AG08395 (cell line): ENCODE measurements around the gene PTGES.
A peak's percentile ranks its signal among the peaks of the same experiment; 100 is the strongest.

Experiments used
- DNase-seq: peaks from one replicate; pipeline ENCODE4 v3.0.0; 2012; ENCODE audit warnings: mixed read lengths, low spot score

The PTGES gene

DNA sequence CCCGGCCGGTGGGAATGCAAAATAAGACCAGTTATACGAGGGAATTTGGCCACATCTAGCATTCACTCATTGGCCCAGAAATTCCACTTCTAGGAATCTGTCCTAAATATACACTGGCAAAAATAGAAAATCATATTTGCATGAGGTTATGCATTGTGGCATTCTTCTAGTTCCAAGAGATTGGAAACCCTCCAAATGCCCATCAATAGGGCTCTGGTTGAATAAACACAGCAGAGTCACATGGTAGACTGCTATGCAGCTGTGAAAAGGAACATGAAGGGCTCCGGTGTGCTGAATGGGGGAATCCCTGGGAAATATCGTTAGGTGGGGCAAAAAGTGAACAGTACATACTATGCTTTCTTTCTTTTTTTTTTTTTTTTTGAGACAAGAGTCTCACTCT is 36.8 kb downstream of the PTGES start:
- DNase-seq = peak; percentile 21

DNA sequence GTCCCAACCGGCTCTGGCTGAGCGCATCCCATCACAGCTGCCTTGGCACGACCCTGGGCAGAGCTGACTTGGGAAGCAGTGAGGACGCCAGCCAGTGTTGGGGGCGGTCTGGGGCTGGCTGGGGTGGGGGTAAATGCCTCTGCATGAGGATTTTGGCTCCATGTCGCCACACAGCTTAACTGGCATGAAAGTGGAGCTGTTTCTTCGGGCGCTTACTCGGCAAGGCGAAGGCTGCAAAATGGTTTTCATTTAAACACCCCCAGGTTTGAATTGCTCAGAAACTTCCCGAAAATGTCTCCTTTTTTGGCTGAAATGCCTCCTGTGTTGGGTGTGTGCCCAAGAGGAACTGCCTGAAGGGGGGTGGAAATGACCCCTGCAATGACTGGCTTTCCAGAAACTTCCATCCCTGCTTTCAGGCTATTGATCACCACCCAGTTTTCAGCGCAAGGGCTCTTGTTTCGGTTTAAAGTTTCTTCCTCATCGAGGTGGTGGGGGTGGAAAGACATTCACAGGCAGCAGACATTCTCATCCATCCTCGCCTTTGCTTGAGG is 38.3 kb downstream of the PTGES start:
- DNase-seq = peak; percentile 32

- DNase-seq = no peak
These were observed 39.5 kb downstream of the PTGES start for GRCh38 chr9:129713402-129713679.

GRCh38 chr9:129712634-129713401 is 40.0 kb downstream of the PTGES start:
- peak; percentile 80 for DNase-seq

GRCh38 chr9:129710169-129710453 is 42.7 kb downstream of the PTGES start:
- no peak for DNase-seq

DNA sequence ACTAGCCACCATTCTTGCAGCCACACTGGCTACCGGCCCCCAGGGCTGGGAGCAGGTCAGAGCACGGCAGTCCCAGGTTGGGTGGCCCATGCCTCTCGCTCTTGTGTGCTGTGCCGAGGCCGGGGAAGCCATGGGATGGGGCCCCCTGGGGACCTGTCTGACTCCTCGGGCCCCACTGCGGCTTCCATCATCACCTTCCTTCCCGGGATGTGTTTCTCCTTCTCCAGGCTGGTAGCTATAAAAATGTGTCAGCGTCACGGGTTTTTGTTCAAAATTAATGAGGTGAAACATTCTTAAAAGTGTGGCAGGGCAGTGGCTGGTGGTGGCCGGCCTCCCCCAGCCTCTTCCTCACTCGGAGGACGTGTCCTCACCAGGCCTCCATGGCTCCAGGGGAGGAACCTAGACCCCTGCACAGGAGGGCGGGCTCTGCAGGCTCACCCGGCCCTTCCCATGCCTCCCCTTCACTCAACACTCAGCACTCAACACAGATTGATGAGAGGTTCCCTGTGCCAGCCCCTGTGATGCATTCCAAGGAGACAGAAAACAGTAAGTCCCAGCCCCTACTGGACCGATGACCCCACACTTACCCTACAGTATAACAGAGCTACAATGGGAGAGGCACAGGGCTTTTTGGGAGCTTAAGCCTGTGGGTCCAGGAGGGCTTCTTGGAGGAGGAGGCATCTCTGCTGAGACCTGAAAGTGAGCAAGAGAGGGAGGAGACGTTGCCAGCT is 43.2 kb downstream of the PTGES start:
- DNase-seq = no peak

DNA sequence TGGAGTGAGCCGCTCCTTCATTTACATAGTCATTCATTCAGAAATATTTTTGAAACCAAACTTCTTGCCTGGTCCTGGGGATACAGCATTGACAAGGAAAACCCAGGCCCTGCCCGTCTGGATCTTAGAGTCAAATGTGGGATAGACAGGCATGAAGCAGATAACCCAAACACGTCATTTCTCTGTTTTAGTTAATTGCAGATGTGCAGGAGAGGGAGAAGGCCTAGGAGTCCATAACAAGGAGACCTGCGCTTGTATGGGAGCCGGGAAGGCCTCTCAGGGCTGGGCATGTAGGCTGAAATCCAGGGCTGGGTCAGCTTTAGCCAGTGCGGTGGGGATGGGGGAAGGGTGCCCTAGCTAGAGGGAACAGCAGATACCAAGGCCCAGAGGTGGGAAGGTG is 44.0 kb downstream of the PTGES start:
- peak; percentile 44 for DNase-seq

GRCh38 chr9:129704807-129705206 is 48.0 kb downstream of the PTGES start:
- no peak for DNase-seq

- DNase-seq = peak; percentile 83
These were observed 49.0 kb downstream of the PTGES start for GRCh38 chr9:129703667-129704355.

GRCh38 chr9:129702589-129703520 is 50.0 kb downstream of the PTGES start:
- DNase-seq = peak; percentile 89

GRCh38 chr9:129701549-129701948 is 51.3 kb downstream of the PTGES start:
- DNase-seq = no peak

GRCh38 chr9:129701054-129701453 is 51.8 kb downstream of the PTGES start:
- no peak for DNase-seq

- peak; percentile 78 for DNase-seq
These were observed 54.5 kb downstream of the PTGES start for GRCh38 chr9:129698254-129698757.

DNA sequence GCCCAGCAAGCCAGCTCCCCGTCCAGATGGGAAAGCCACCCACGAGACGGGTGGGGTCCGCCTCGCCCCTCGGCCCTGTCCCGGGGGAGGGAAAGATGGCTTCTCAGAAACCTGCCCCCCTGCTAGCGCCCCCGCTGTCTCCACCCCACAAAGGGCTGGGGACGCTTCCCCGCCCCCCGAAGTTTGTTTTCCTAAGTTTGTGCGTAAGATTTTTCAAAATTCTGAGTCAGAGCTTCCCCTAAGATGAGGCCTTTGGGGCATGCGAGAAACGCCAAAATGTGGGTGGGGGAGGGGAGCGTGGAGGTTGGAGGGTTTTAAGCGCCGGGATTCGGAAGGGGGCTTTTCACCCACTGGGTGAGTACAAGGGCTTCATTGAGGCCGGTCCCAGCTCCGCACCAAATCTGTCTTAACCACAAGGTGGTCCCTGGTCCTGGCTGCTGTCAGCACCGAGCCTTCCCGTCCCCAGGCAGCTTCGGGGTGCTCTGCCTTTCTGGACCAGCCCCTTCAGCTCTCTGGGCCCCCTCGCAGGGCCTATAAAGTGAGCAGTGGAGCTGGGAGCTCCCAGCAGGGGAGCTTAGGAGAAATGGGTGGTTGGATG is 55.1 kb downstream of the PTGES start:
- DNase-seq = peak; percentile 82

GRCh38 chr9:129696944-129697655 is 55.7 kb downstream of the PTGES start:
- peak; percentile 87 for DNase-seq

DNA sequence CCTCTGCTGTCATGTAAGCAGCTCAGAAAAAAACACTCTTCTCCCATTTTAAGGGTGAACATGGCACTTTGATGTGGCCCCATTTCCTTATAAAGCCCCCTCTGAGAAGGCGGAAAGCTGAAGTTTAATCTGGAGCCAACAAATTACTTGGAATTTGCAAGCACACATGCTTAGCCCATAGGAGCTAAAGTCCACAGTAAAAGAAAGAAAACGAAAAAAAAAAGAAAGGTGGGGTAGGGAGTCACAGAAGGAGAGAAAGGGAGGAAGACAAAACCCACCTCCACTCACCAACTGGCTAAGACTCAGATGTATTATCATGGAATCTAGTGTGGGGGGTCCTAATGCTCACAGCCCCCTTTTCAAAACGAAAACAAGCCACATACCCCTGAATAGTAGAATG is 57.0 kb downstream of the PTGES start:
- no peak for DNase-seq

GRCh38 chr9:129694243-129694646 is 58.6 kb downstream of the PTGES start:
- no peak for DNase-seq

DNA sequence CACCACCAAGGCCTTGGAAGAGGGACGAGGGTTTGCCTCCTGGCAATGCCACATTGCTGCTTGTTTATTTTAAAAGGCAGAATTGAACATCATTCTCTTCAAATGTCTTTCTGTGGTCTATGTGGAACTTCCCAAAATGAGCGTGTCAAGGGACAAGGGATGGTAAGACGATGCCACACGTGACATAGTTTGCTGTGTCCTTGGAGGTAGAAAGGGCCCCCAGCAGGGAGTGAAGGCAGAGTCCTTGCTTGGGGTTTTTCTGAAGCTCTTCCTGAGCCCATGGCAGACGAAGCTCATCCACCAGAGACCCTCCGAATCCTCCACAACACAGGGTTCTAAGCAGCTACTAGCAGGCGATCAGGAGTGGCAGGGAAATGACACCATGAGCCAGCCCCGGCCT is 59.1 kb downstream of the PTGES start:
- no peak for DNase-seq

DNA sequence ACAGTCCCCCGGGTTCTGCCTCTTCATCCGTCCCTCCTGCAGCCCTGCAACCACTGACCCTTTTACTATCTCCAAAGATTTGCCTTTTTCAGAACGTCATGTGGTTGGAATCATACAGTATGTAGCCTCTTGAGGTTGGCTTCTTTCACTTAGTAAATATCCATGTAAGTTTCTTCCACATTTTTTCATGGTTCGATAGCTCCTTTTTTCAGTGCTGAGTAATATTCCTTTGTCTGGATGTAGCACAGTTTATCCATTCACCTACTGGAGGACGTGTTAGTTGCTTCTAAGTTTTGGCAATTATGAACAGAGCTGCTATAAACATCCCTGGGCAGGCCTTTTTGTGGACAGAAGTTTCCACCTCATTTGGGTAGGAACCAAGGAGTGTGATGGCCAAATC is 60.3 kb downstream of the PTGES start:
- DNase-seq = no peak
